ENCODE results near the gene TBC1D9B.

The TBC1D9B gene

DNA sequence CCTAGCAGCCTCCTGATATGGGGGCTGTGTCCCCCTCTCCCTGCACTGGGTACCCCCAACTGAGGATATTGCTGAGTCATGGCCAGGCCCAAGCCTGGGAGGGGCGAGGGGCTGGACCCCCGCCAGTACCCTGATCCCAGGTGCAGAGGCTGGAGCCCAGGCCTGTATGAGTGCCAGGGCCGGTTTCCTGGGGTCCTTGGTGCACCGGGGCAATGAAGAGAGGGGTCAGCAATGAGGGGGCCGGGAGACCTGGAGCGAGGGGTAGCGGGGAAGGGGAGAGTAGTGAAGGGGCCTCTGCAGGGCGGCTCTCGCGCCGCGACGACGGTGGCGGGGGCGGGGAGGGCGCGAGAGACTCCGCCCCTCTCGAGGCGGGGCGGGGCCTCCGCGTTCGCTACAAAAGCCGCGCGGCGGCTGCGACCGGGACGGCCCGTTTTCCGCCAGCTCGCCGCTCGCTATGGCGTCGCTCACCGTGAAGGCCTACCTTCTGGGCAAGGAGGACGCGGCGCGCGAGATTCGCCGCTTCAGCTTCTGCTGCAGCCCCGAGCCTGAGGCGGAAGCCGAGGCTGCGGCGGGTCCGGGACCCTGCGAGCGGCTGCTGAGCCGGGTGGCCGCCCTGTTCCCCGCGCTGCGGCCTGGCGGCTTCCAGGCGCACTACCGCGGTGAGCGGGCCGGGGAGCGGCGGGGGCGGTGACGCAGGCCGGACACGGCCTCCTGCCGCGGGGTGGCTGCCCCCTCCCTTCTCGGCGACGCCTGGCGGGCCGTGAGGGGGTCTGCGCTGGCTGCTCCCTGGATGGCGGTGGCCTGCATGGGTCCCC, 87.0 kb downstream of the TBC1D9B start, which contains the start of gene SQSTM1:
SQSTM1 (plus strand) TSS at position 423 of the 815 bp plus-strand sequence; CDS start at position 455, 32 bp downstream.
- no peak for DNase-seq (ENCODE audit: low read depth)

DNA sequence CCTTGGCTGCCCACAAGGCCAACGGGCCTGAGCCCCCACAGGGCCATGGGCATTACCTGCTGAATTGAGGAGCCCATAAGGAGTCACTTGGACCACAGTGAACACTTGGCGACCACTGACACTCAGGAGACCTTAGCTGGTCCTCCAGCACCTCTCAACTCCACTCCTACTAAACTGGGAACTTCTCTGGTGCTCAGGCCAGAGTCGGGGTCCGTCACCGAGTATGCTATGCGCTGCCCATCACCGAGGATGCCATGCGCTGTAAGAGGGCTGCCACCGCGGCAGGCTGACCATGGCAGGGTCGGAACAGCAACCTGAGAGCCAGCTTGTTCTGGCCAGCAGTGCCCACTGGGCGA, 87.6 kb downstream of the TBC1D9B start:
- no peak for DNase-seq (ENCODE audit: low read depth)

DNA sequence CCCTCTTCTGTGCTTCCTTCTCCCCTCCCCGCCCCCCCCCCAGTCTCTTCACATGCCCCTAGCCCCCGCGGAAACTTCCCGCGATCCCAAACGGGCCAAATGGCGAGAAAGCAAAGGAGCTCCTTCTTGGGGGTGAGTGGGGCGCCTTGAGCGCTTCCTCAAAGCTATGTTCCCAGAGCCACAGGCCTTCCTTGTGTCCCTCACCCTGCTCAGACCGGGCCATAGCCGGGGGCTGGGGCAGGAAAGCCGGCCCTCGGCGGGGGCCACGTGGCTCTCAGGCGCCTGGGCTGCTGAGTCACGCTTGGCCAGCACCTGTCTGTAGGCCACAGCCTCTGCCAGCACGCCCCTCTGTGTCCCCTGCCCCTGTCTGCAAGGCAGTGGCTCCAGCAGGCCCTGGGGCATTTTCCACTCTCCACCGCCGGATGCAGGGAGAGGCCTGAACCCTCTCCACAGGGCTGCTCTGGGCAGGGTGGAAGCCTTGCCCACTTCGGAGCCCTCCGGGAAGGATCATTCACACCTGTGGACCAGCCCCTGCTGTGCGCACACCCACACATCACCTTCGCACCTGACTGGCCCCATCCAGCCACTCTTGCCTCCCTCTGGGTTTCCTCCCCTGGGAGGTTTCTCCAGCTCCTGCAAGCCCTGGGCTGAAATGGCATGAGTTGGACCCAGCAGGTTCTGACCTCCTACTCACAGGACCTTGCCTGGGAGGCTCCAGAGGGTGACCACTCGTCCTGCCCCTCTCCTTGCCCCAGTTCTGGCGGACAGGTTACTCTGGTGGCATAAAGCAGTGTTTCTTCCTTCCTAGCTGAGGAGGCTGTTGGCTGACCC, 88.2 kb downstream of the TBC1D9B start:
- DNase-seq (ENCODE audit: low read depth), result no peak

DNA sequence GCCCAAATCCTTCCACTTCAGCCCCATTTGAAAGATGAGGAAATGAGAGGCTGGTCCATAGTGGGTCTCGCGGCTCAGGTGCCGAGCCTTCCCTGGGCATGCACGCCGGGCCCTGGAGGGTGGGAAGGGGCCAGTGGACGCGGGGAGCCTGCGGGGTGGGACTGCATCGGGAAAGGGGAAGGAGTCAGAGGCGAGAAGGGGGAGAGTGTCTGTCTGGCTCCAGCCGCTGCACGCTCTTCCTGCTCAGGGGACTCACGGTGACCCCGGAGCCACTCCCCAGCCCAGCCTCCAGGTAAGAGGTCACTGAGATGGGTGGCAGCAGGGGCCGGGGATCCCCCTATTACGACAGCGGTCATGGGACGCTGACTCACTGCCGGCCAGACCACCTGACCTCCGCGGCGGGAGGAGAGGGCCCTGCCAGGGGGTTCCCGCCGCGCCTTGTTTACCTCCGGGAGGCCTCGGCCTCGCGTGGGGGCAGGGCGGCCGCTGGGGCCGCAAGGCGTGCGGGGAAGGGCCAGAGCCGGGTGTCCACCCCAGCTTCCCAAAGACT, 88.9 kb downstream of the TBC1D9B start:
- DNase-seq (ENCODE audit: low read depth), result peak; percentile 39

DNA sequence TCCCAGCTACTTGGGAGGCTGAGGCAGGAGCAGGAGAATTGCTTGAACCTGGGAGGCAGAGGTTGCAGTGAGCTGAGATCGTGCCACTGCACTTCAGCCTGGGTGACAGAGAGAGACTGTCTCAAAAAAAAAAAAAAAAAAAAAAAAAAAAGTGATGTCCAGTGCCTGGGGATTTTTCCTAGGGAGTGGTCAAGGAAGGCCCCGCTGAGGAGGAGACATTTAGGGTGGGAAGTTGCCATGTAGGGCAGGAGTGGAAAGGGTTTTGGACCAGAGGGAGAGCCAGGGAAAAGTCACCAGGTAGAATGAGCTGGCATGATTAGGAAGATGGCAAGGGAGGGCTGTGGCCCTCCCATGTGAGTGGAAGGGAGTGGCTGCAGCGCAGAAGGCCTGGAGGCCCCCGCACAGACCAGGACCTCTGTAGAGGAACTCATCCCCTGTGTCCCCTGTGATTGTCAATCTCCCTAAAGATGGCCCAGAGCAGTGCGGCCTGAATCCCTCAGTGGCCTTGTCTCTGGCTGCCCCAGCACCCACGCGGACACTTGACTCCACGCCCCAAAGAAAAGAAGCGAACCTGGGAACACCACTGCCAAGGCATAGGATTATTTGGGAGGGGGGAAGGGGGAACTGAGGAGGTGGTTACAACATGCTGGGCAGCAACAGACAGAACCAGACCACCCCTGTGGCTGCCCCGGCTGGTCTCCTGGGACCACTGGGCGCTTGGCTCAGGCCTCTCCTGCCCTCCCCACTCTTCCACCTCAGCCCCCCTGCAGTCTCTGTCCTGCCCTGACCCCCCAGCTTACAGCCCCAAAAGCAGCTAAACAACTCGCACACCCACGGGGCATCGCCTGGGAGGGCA, 89.6 kb downstream of the TBC1D9B start:
- no peak for DNase-seq (ENCODE audit: low read depth)

DNA sequence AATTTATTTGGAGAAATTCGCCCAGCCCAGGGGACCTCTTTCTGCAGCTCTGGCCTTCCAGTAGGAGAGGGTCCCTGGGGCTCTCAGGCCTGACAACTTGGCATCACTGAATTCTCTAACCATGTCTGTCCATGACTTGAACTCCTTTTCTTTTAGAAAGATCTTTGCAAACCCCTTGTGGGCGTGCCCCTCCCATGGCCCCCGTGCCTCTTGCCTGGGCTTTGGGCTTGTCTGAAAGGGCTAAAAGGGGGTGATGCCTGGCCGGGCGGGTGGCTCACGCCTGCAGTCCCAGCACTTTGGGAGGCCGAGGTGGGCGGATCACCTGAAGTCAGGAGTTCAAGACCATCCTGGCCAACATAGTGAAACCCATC, 90.2 kb downstream of the TBC1D9B start:
- no peak for DNase-seq (ENCODE audit: low read depth)

DNA sequence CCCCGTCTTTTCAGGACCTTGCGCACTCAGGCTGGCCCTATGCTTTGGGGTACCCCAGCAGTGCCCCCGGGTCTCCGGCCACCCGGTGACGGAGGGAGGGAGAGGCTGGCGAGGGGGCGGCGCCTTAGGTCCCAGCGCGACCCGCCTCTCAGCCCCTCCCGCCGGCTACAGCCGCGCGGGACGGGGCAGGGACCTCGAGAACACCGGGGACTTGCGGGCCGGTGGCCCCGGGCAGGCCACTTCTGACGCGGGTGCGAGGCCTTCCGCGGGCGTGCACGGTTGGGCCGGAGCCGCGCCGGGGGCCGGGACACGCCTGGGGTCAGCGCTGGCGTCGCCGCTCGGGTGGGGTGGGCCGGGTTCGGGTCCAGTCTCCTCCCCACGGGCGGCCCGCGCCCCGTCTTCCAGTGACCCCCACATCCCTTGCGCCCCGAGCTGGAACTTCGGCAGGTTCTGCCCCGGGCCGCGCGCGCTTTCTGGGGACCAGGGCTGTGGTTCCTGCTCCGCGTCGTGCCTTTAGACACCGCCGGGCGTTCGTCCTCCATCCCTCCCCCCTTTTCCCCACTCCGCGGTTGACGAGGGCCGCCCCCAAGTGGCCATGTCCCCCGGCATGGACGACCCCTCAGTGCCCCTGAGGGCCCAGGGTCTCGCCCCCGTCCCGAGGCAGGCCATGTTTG, 90.8 kb downstream of the TBC1D9B start:
- no peak for DNase-seq (ENCODE audit: low read depth)

DNA sequence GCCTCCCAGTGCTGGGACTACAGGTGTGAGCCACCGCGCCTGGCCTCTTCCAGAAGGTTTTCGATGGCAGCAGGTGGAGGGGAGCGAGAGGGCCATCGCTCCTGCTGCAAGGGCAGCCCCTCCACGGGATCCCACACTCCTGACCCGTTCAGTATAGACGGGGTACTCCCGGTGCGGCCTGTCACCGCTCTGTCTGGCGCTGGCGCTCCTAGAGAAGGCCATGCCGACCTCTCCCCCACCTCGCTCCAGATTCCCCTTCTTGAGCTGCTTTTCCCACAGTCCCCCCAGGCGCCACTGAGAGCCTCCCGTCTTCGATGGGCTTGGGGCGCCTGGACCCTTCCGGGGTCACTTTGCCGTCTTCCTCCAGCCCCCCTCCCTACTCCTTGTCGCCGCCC, 91.3 kb downstream of the TBC1D9B start:
- no peak for DNase-seq (ENCODE audit: low read depth)

DNA sequence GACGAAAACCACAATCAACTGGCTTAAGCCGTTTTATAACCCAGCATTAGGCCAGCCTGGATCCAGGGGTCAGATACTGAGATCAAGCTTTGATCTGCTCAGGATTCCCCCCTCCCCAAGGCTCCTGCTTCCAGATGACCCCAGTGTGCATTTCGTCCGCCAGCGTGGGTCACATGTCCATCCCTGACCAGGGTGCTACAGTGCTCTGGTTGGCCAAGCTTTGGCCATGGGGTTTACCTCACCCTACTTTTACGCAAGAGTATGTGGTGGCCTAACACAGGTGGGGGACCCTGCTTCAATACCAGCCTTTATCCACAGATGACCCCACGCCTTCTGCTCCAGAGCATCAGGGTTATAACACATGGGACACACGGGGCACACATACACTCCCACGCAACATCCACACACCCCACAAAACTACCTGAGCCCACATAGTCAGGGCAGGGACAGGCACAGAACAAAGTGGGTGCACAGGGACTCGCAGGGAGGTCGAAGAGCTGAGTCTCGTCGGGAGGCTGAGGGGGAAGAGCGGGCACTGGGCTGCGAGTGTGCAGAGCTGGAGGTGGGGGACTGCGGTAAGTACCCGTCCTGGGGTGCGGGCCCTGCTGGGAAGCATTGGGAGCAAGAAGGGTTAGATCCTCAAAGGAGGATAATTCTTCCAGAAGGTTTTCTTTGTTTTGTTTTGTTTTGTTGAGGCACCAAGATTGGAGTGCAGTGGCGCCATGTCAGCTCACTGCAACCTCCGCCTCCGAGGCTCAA, 92.0 kb downstream of the TBC1D9B start:
- no peak for DNase-seq (ENCODE audit: low read depth)

DNA sequence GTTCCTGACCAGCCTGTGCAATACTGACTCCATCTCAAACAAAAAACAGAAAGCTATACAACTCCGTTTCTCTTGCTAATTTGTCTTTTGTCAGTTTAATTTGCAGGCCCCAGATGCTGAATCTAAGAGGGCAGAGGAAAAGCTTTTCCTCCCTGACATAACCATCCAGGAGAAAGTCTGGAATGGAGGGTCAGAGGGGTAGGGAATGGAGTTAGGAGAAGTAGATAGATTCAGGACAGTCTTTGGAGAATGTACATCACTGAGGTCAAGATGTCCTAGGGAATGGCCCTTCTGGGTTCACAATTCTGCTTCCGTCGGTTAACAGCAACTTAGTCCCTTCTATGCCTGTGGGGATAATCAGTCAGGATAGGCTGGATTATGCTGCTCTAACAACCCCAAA, 93.6 kb downstream of the TBC1D9B start:
- DNase-seq (ENCODE audit: low read depth), result no peak

DNA sequence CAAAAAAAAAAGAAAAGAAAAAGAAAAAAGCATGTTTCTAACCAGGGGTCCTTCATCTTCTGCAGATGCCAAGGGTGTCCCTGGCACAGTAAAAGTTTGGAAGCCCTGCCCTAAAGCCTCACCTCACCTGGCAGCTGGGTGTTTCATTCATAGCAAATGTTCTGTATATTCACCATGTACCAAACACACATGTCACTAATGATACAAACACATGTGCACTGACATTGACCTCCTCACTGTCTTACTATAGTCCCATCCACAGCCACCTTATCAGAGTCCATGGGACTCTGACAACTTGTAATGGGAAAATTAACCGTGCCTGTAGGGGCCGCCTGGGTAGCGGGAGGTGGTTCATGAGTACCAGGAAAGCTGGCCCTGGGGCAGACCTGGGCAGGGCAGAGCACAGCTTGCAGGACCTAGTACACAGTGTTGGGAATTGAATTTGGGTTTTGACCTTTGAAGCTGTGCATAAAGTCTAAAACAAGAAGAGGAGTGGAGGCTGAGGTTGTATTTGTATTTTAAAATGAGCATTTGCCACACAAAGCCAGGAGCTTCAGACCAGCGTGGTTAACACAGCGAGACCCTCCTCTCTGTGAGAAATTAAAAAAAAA, 94.6 kb downstream of the TBC1D9B start:
- no peak for DNase-seq (ENCODE audit: low read depth)

DNA sequence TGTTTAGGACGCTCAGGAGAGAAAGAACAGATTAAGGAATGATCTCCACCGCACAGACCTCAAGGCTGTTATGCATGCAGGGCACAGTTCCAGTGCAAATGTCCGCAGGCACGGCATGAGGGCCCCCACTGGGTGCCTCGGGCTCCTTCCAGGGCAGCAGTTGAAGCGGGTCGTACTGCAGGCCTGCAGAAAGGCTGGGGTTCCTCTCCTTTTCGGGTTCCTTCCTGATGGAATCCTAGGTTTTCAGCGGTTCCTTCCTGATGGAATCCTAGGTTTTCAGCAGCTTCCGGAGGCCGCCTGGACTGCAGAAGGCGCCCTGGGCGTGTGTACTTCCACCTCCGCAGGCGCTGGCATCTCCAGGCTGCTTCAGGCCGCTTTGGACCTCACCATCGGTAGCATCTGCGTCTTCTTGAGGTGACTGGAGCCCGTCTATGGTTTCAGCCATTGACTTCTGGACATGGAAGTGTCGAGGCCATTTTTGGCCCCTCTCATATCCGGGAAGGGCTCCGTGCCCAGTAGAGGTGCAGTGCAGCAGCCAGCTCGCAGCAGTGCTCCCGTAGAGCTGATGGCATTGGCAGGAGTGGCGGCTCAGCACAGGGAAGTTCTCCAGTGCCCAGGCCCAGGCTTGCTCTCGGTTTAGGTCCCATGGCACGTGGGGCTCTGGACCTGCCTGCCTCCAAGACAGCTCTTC, 95.4 kb downstream of the TBC1D9B start:
- no peak for DNase-seq (ENCODE audit: low read depth)

All from HS-27A (cell line).